GM19328 (cell line): ENCODE results near the gene MAPK12.

ENCODE experiments used
- ATAC-seq: cut with Tn5 transposase; IDR thresholded peaks from one replicate; pipeline ENCODE4 v1.9.1; 2021; ENCODE audit warnings: mild to moderate bottlenecking, moderate library complexity; ENCODE audit not compliant: unreplicated experiment

MAPK12 gene

DNA sequence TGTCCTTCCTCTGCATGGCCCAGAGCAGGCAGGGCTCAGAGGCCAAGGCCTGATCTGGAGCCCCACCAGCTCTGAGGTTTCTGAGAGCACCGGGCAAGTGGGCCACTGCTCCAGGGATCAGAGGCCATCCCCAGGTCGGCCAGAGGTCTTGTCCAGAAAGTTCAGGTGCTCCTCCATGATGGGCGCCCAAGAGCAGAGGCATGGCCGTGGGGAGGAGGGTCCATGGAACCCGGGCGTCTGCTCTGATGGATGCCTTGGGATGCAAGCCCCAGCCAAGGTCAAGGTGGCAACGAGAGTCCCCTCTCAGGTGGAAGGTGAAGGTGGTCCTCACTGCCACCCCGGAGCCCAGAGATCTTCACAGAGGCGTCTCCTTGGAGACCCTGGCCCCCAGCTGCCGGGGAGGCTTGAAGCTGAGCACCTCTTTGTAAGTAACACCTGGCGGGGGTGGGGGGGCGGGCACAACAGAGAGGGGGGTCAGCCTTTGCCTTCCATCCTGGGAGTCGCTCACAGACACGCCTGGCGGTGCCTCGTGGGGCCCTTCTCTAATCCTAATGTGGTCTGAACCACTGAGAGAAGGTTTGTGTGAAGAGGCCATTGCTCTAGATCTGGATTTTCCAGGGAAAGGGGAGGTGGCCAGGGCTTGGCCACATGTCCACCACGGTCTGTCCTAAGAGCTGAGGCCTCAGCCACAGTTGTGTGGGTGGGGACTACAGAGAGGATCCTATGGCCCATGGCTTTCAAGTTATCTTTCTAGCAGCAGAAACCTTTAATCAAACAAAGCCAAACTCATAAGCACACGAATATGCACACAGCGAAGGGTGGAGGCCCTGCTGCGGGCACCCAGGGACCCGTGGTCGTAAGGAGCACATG is 8.2 kb downstream of the MAPK12 start:
- ATAC-seq, result no peak

DNA sequence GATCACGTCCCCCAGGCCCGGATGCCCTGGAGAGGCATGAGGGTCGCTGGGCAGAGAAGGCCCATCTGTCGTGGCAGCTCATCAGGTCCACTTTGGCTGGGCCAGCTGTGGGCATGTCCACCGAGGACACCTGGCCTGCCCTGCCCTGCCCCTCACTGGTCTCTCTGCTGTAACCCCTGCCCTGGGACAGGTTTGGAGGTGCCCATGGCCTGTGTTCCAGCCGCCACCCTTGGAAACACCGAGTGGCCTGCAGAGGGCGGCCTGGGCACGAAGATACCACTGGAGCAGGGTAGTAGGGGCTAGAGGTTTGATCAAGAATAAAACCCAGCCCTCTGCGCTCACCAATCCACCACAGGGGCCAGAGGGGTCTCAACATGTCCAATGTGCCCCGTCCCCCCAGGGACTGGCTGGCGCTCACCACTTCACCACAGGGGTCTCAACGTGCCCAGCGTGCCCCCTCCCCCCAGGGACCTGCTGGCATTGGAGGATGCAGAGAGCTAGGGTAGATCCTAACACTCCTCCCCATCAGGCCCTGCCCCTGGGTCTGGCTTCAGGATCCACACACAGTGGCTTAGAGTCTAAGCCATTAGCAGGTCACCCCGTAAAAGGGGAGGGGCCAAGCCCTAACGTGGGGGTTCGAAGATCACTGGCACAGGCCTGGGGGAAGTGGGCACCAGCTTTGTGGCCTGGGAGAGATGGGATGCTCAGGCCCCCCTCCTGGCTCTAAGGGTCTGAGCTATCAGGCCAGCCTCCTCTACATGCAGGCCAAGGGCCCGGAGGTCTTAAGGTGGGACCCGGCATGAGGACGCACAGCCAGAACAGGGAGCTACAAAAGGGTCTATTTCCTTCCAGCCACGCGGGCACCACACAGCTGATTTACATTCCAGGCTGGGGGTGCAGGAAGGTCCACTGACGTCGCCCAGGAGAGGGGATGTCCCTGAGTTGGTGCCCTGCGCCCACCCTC is 9.1 kb downstream of the MAPK12 start:
- no peak for ATAC-seq

DNA sequence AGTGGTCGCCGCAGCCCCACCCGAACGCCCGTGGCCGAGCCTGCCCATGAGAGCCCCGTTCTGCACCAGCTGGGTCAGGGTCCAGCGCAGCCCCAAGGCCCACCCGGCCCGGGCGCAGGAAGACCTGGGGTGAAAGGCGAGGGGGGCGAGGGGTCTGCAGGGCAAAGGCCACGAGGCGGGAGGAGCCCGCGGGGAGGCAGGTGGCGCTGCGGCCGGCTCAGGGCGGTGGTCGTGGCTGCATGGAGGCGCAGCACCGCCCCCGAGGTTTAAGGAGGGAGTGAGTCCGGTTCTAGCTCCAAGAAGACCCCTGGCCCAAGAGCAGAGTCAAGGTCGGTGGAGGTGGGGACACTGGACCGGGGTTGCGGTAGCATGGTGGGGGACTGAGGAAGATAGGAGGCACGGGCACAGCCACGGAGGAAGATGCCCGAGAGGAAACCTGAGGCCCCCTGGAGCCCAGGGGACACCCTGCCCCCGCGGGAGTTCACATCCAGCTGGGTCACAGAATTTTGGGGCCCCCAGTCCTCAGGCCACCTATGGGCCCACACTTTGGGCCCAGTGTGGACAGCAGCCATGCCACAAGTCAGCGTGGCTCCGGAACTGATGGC is 9.9 kb downstream of the MAPK12 start:
- ATAC-seq, result peak; percentile 9

GRCh38 chr22:50250555-50251476 is 10.7 kb downstream of the MAPK12 start, which contains the start of gene HDAC10:
Gene HDAC10, minus strand, starts transcription at chr22:50251265. Its CDS starts 233 bp downstream, at chr22:50251032.
- peak; percentile 60 for ATAC-seq

- ATAC-seq, result no peak
Observed at GRCh38 chr22:50250249-50250554, 11.3 kb downstream of the MAPK12 start.

DNA sequence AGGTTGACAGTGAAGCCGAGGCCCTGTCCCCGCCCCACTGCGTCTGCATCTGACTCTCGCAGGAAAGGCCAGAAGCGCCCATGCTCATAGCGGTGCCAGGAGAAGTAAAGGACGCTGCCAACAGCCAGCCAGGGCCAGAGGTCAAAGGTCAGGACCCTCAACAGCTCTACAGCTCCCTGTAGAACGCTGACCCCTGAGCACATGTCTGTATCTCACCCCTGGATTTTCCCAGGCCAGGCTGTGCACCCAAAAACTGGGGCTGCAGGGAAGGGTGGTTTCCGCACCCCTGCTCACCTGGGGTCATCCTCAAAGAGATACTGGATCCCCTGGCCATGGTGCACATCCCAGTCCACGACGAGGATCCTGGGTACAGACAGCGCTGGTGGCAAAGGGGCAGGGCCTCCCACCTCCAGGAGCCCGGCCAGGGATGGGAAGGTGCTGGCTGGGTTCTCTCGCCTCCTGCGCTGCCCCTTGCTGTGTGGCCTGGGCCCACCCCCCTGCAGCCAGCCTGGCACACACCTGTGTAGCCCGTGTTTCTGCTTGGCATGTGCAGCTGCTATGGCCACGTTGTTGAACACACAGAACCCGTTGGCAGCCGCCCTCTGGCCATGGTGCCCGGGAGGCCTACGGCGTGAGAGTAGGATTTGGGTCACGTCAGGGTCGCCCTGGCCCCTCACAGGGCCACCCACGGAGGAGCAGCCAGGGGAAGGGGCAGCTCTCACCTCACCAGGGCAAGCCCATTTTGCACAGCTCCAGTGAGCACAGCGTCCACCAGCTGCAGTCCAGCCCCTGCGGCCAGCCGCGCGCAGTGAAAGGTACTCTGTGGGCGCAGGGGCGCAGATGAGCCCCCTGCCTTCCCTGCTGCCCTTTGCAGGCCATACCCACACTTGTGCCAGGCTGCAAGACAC is 11.9 kb downstream of the MAPK12 start:
- ATAC-seq, result no peak

DNA sequence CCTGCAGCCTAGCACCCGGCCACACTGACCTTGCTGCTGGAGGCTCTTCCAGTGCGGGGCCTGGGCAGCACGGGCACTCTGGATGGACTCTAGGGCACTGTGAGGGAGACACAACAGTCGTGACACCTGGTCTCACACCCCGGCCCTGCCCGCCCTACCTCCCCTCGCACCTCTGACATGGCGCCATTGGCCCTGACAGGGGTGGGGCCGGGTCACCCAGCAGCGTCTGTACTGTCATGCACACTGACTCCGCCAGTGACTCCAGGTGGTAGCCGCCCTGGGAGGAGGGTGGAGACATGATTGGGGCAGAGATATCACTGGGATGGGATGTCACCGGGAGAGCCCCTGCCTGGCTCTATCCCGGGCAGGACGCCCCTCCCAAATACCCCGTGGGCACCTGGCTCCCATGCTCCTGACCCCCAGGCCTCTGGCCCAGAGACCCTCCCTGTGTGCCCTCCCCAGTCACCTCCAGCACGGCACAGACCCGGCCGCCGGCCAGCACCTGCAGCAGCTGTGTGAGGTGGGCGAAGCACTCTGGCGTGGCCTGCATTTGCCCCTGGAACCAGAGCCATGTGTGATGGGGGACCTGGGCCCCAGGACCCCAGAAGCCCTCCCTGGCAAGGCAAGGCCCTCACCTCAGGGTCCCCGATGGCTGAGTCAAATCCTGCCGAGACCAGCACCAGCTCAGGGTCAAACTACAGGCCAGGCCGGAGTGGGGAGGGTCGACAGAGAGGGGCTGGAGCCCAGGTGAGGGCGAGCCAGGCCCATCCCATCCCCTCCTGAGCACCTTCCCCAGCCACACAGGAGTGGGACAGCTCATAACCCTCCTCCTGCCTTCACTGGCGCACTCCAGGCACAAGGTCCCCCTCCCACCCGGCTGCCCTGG is 13.0 kb downstream of the MAPK12 start:
- no peak for ATAC-seq

- no peak for ATAC-seq
Observed at GRCh38 chr22:50247748-50248147, 13.7 kb downstream of the MAPK12 start.

- no peak for ATAC-seq
Observed at GRCh38 chr22:50246242-50247175, 15.0 kb downstream of the MAPK12 start.

GRCh38 chr22:50245214-50246072 is 16.0 kb downstream of the MAPK12 start:
- ATAC-seq, result no peak

GRCh38 chr22:50244420-50245213 is 16.9 kb downstream of the MAPK12 start, which contains the start of gene TUBGCP6:
Gene TUBGCP6, minus strand, starts transcription at chr22:50245023. Its CDS starts 564 bp downstream, at chr22:50244459.
- ATAC-seq, result peak; percentile 66

GRCh38 chr22:50243685-50244419 is 17.6 kb downstream of the MAPK12 start:
- ATAC-seq, result no peak

DNA sequence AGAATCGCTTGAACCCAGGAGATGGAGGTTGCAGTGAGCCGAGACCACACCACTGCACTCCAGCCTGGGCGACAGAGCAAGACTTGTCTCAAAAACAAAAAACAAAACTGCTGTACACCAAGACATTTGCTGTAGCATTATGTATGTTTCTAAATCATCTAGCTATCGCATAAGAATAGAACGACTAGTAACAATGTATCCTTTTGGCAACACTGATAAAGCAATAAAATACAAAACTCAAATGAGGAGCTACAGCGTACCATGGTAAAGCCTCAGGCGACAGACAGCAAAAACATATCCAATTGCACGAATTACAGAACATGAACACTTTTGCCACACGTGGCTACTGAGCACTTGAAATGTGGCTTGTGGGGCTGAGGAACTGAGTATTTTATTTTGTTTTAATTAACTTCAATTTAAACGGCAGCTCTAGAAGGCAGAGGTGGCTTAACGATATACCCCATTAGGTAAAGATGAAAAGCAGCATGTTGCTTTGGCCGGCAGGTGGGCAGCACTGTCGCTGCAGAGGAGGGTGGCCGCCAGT is 19.0 kb downstream of the MAPK12 start:
- no peak for ATAC-seq

- no peak for ATAC-seq
Observed at GRCh38 chr22:50238755-50239154, 22.7 kb downstream of the MAPK12 start.
